Calu3 (cell line): ENCODE results near the gene PAQR8. TPM values are rescaled to one million over a fixed set of nuclear protein-coding genes. Genes with fewer than 3 reads are reported as not detected.

Experiments
- BruUV-seq: library from RNA; stranded (reverse); fragments of 400-500 nt; replicated peaks from 2 replicates; lab custom pipeline; 2021; lab: Mats Ljungman, UMichigan
- CTCF ChIA-PET: fragments of 300-600 bp; sonication (Branson Sonifier 250); formaldehyde crosslinking; loops from one replicate; lab custom pipeline; 2022; ENCODE audit warnings: antibody characterized with exemption; lab: Charles Lee
- DNase-seq: peaks from one replicate; pipeline ENCODE4 v3.0.0; 2022
- H3K27ac Mint-ChIP-seq: one replicate; pipeline ENCODE4 v1.8.0; 2022; ENCODE audit warnings: mixed read lengths; ENCODE audit not compliant: unreplicated experiment
- H3K27me3 Mint-ChIP-seq: one replicate; pipeline ENCODE4 v1.8.0; 2022; ENCODE audit warnings: mixed read lengths; ENCODE audit not compliant: unreplicated experiment
- H3K36me3 Mint-ChIP-seq: one replicate; pipeline ENCODE4 v1.8.0; 2022; ENCODE audit warnings: mild to moderate bottlenecking, moderate library complexity, mixed read lengths; ENCODE audit not compliant: insufficient read depth, unreplicated experiment
- H3K4me1 Mint-ChIP-seq: one replicate; pipeline ENCODE4 v1.8.0; 2022; ENCODE audit warnings: mild to moderate bottlenecking, low read depth, mixed read lengths; ENCODE audit not compliant: unreplicated experiment
- H3K4me3 Mint-ChIP-seq: one replicate; pipeline ENCODE4 v1.8.0; 2022; ENCODE audit warnings: mild to moderate bottlenecking, low read depth, moderate library complexity, mixed read lengths; ENCODE audit not compliant: unreplicated experiment
- H3K9me3 Mint-ChIP-seq: one replicate; pipeline ENCODE4 v1.8.0; 2022; ENCODE audit warnings: low read depth, mixed read lengths; ENCODE audit not compliant: unreplicated experiment
- intact Hi-C: fragments of 100-400 bp; cut with micrococcal nuclease; formaldehyde crosslinking; loops from one replicate; pipeline ENCODE4 v1.10.0; 2022; ENCODE audit not compliant: unreplicated experiment
- total RNA-seq: library from RNA; stranded (reverse); gene quantifications from 2 replicates; pipeline ENCODE4 v1.2.3, GENCODE V29; 2022
- TF ChIP-seq, protein P1 (sequence below): fragments of 200-600 bp; IDR thresholded peaks from one replicate; pipeline ENCODE4 v1.8.0; 2022; ENCODE audit warnings: antibody characterized with exemption; ENCODE audit not compliant: unreplicated experiment

The PAQR8 gene
- total RNA-seq, 1 experiment from 2014 or later: 16.3 TPM

DNA sequence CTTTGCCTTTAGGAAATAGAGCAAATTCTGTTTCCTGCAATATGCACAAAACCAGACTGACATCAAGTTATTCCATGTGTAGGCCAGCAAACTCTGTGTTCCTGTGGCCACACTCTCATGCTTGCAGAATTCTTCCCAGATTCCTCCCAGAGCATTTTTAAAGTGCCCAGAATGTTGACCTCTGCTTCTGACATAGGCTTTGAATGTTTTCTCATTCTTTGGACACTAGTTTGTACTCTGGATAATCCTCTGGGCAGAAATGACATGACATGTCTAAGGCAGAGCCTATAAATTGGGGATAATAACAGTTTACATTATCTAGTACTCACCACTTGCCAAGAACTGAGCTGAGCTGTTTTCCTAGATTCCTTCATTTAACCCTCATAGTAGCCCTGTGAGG lies 49.0 kb downstream of the PAQR8 start:
- H3K4me3 Mint-ChIP-seq: no peak overlapping the region
- TF ChIP-seq, protein P1, sequence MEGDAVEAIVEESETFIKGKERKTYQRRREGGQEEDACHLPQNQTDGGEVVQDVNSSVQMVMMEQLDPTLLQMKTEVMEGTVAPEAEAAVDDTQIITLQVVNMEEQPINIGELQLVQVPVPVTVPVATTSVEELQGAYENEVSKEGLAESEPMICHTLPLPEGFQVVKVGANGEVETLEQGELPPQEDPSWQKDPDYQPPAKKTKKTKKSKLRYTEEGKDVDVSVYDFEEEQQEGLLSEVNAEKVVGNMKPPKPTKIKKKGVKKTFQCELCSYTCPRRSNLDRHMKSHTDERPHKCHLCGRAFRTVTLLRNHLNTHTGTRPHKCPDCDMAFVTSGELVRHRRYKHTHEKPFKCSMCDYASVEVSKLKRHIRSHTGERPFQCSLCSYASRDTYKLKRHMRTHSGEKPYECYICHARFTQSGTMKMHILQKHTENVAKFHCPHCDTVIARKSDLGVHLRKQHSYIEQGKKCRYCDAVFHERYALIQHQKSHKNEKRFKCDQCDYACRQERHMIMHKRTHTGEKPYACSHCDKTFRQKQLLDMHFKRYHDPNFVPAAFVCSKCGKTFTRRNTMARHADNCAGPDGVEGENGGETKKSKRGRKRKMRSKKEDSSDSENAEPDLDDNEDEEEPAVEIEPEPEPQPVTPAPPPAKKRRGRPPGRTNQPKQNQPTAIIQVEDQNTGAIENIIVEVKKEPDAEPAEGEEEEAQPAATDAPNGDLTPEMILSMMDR: no peak
- intact Hi-C loops: no loop called here
- H3K27me3 Mint-ChIP-seq: no peaks in the 10 kb centered on the region
- CTCF ChIA-PET: no interaction called here
- H3K4me1 Mint-ChIP-seq: peaks cover 9% of the 10 kb centered on the region
- H3K9me3 Mint-ChIP-seq: no peaks in the 10 kb centered on the region
- no TSS peak for BruUV-seq
- no peak overlapping the region for H3K27ac Mint-ChIP-seq
- DNase-seq: no peak
- no peaks in the 10 kb centered on the region for H3K36me3 Mint-ChIP-seq

DNA sequence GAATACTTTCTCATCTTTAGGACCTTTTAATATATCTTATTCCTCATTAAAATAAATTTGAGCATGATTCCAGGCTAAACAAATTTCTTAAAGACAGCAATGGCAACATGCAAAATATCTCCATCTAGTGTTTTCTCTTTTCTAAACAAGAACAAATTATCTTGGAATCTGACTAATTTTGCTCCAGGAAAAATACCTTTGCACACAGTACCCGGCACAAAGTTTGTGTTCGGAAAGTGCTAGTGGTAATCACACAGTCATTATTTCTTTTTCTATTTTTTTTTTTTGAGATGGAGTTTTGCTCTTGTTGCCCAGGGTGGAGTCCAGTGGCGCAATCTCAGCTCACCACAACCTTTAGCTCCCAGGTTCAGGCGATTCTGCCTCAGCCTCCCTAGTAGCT lies 50.0 kb downstream of the PAQR8 start:
- Mint-ChIP-seq H3K27ac (no peak overlapping the region), H3K9me3 (no peaks in the 10 kb centered on the region), H3K4me1 (peaks cover 15% of the 10 kb centered on the region), H3K4me3 (no peak overlapping the region), H3K27me3 (no peaks in the 10 kb centered on the region), H3K36me3 (no peaks in the 10 kb centered on the region)
- no peak for DNase-seq
- intact Hi-C loops: no loop called here
- TF ChIP-seq, protein P1: no peak
- BruUV-seq: no TSS peak
- CTCF ChIA-PET: no interaction called here

DNA sequence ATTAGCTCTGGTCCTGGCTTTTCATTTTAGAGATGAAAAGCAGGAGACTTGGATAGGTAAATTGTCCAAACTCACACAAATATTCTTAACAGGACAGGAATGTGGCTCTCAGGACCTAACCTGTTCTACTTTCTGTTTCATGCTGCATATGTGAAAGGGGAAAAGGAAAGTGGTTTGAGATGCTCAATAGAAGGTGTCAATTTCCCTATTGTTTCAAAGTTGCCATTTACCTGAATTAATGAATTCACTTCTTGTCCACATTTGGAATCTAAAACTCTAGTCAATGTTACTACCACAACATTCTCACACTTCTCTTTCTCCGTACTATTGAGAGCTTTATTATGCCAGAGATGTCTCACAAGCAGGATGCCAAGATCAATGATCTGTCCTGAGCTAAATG lies 53.4 kb downstream of the PAQR8 start:
- peaks cover 34% of the 10 kb centered on the region for H3K4me1 Mint-ChIP-seq
- H3K4me3 Mint-ChIP-seq: no peak overlapping the region
- intact Hi-C loops: loop anchor here (5.0 kb wide), 1 partner anchor 162 kb away; the partner anchor contains the start of gene TRAM2
- no peak overlapping the region for H3K27ac Mint-ChIP-seq
- CTCF ChIA-PET: interaction anchor here (1.2 kb wide), 1 partner anchor 26 kb away, joined by 3 read pairs; no protein-coding TSS in a partner anchor
- no peaks in the 10 kb centered on the region for H3K36me3 Mint-ChIP-seq
- no peaks in the 10 kb centered on the region for H3K27me3 Mint-ChIP-seq
- no peaks in the 10 kb centered on the region for H3K9me3 Mint-ChIP-seq
- DNase-seq: no peak
- TF ChIP-seq, protein P1: no peak
- no TSS peak for BruUV-seq

DNA sequence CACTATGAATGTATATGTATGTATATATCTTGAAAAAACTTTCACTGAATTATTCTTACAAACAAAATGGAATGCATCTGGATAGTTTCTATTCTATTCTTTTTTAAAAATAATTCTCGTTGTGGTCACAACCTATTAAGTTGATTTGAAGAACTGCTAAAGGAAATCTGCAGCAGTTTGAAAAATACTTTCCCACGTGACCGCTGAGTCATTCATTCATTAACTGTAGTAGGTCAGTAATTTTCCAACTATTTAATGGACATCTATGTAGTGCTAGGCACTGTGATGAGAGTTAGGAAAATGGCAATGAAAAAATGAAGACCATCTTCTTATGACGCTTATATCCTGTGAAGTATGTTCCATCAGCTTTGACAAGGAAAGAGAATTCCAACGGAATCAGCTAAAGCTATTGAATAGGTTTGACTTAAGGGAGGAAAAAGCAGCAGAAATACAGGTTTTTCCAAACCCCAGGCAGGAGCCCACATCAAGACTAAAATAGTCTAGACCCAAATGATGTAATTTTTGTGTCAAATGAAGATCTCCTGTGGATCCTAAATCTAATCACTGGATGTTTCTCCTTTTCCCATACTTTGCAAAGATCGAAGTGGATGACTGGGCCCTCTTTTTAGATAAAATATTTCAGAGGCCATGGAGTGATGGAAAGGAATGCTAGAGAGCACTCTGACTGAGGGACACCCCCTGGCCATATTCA lies 54.1 kb downstream of the PAQR8 start:
- intact Hi-C loops: loop anchor here (1.0 to 5.0 kb wide), 4 partner anchors 161 to 247 kb away; partner anchors contain the start of gene TRAM2
- Mint-ChIP-seq H3K27me3 (no peaks in the 10 kb centered on the region), H3K9me3 (no peaks in the 10 kb centered on the region), H3K27ac (no peak overlapping the region), H3K4me1 (peaks cover 34% of the 10 kb centered on the region), H3K36me3 (no peaks in the 10 kb centered on the region), H3K4me3 (no peak overlapping the region)
- BruUV-seq: no TSS peak
- TF ChIP-seq, protein P1: no peak
- CTCF ChIA-PET: interaction anchor here (0.6 to 1.2 kb wide), 3 partner anchors 16 to 175 kb away, joined by 3 read pairs; no protein-coding TSS in a partner anchor
- DNase-seq: peak; percentile 20
